Esophagus squamous epithelium (tissue), 5 donors: ENCODE data around the gene DEPP1. TPM values are rescaled to one million over a fixed set of nuclear protein-coding genes. Genes with fewer than 3 reads are reported as not detected.
A peak's percentile ranks its signal among the peaks of the same experiment; 100 is the strongest.

Experiments used
- DNase-seq: peaks from one replicate; lab custom pipeline; 2025; lab: John Stamatoyannopoulos, UW
- H3K27ac ChIP-seq, 4 donors: fragments of 200-600 bp; sonication (generic); one replicate each; pipeline ENCODE4 v1.5.1; 2016 to 2019; ENCODE audit warnings: mild to moderate bottlenecking in 1 of 4
- H3K27me3 ChIP-seq, 4 donors: fragments of 200-600 bp; sonication (generic); 1 replicate in 3 of 4; 2 replicates in 1 of 4; pipeline versions ENCODE4 v1.5.1 to v1.6.0; 2017 to 2021; ENCODE audit warnings: antibody characterized with exemption in 1 of 4
- H3K36me3 ChIP-seq, 3 donors: fragments of 200-600 bp; sonication (generic); one replicate each; pipeline ENCODE4 v1.5.1; 2016 to 2019
- H3K4me1 ChIP-seq, 3 donors: fragments of 200-600 bp; sonication (generic); one replicate each; pipeline ENCODE4 v1.5.1; 2017 to 2019
- H3K4me3 ChIP-seq, 4 donors: fragments of 200-600 bp; sonication (generic); 1 replicate in 3 of 4; 2 replicates in 1 of 4; pipeline ENCODE4 v1.5.1; 2016 to 2019; ENCODE audit warnings: mild to moderate bottlenecking in 2 of 4, moderate library complexity in 1 of 4
- H3K9me3 ChIP-seq, 3 donors: fragments of 200-600 bp; sonication (generic); one replicate each; pipeline ENCODE4 v1.5.1; 2016 to 2019
- CTCF ChIP-seq, 6 experiments: fragments of 450-650 bp in 4 of 6; fragments of 200-600 bp in 2 of 6; sonication (generic) in 2 of 6; IDR thresholded peaks; one replicate each; pipeline ENCODE4 v1.5.1; 2016 to 2019; ENCODE audit warnings: antibody characterized with exemption in 6 of 6, mild to moderate bottlenecking in 4 of 6, moderate library complexity in 4 of 6
- POLR2A ChIP-seq, 4 donors: fragments of 450-650 bp; IDR thresholded peaks; one replicate each; pipeline ENCODE4 v1.6.1; 2017; ENCODE audit warnings: antibody characterized with exemption in 4 of 4, mild to moderate bottlenecking in 4 of 4, moderate library complexity in 3 of 4
- WGBS, 2 donors: methylation state at CpG; one replicate each; pipeline ENCODE4 v1.1.5; 2018; 5-methylcytosine and 5-hydroxymethylcytosine counted together
- intact Hi-C: fragments of 100-400 bp; cut with DNase I; formaldehyde crosslinking; loops from one replicate; pipeline ENCODE4 v1.15.0; 2022
- total RNA-seq, 4 donors: library from RNA; depleted of rRNA; stranded (reverse); fragments of >200 nt; gene quantifications; one replicate each; pipeline ENCODE4 v1.1.0, GENCODE V29; 2016
- donor health status: DM: yes; HTN: yes; CAD: no.

Gene DEPP1
- total RNA-seq, 4 donors from 2014 or later: 2.5 to 116 (median 27.5) TPM

DNA sequence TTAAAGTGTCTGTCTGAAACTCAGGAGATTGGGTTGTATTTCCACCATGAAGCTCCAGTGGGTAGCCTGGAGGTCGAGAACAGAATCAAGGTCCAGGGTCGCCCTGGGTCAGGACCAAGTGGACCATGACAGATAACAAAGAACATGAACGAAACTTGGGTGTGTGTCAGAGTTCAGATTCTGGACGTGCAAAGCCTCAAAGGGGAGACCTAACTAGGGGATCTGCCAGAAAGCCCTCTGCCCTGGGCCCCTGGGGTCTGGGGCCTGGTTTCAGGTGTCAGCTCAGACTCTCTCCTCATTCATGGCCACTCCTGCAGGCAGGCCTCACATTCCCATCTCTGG is 17.4 kb downstream of the DEPP1 start:
- Histone ChIP-seq H3K27me3 (no peaks in the 10 kb centered on the region), H3K4me1 (peaks cover 7 to 87% (median 46%) of the 10 kb centered on the region in 3 donors), H3K9me3 (no peaks in the 10 kb centered on the region), H3K27ac (peak overlapping the region in 2 of 4 donors; percentile 91 to 92), H3K36me3 (peaks cover 0 to under 1% (median 0%) of the 10 kb centered on the region in 3 donors), H3K4me3 (peak overlapping the region in 3 of 4 donors; percentile 72 to 90 (median 82))
- DNase-seq: no peak
- WGBS, 2 donors: 61 to 80% methylated on average over 3 to 4 of the region's 4 CpGs
- intact Hi-C loops: no loop called here
- TF ChIP-seq CTCF (IDR thresholded peaks at IDR 0.05) (no peak), POLR2A (IDR thresholded peaks at IDR 0.05) (no peak)

- no peak for TF ChIP-seq POLR2A (IDR thresholded peaks at IDR 0.05)
- TF ChIP-seq CTCF (IDR thresholded peaks at IDR 0.05): no peak
- Histone ChIP-seq H3K27ac (peak overlapping the region; percentile 43 to 93 (median 92)), H3K27me3 (no peaks in the 10 kb centered on the region), H3K4me1 (peaks cover 7 to 81% (median 46%) of the 10 kb centered on the region in 3 donors), H3K9me3 (no peaks in the 10 kb centered on the region), H3K4me3 (peak overlapping the region; percentile 53 to 90 (median 77)), H3K36me3 (peaks cover 0 to 6% (median 0%) of the 10 kb centered on the region in 3 donors)
- DNase-seq: no peak
- intact Hi-C loops: no loop called here
- WGBS, 2 donors: 71 to 84% methylated on average over 4 to 5 of the region's 7 CpGs
Measured at GRCh38 chr10:44960482-44961229, 18.0 kb downstream of the DEPP1 start.

GRCh38 chr10:44960088-44960460 is 18.5 kb downstream of the DEPP1 start:
- intact Hi-C loops: no loop called here
- peak overlapping the region; percentile 43 to 93 (median 92) for H3K27ac ChIP-seq
- peaks cover 0 to 8% (median 0%) of the 10 kb centered on the region in 3 donors for H3K36me3 ChIP-seq
- TF ChIP-seq POLR2A (IDR thresholded peaks at IDR 0.05) (no peak), CTCF (IDR thresholded peaks at IDR 0.05) (no peak)
- no peaks in the 10 kb centered on the region for H3K9me3 ChIP-seq
- H3K4me1 ChIP-seq: peaks cover 7 to 75% (median 43%) of the 10 kb centered on the region in 3 donors
- no peak for DNase-seq
- peak overlapping the region; percentile 53 to 90 (median 77) for H3K4me3 ChIP-seq
- WGBS, 2 donors: 50 to 71% methylated on average over 7 to 8 of the region's 8 CpGs
- no peaks in the 10 kb centered on the region for H3K27me3 ChIP-seq

DNA sequence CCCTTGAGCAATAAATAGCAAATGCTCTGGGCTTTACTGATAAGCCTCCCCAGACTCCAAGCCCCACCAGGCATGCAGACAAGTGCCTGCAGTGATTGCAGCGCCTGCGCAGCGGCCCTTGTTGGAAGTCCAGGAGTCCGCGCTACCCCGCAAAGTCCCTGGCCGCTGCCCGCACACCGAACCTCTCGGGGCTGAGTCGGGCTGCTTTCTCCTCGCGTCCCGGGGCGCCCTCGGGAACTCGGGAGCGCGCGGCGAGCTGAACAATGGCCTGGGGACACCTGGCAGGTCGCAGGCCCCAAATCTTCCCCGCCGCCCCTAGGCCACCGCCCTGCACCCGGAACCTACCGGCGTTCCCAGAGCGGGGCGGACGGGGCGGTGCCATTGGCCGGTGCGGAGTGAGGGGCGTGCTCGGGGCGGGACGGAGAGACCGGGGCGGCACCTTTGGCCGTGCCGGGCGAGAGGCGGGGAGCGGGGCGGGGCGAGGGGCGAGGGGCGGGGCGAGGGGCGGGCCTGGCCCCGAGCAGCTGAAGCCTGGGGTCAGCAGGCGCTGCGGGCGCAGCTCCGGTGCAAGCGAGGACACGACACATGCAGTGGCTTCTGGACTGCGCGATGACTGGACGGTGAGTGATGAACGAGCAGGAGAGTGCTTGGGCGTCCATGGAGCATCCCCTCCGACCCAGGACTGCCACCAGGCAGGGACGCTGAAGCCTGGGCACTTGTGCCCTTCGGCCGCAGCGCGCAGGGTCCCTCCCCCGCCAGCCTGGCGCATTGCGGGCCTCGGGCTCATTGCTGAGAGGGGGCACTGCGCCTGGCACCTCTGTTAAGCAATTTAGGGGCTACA is 19.1 kb downstream of the DEPP1 start, which contains the start of gene RASSF4:
TSS of gene RASSF4 (plus strand) at position 556 of the 841 bp plus-strand sequence. CDS start 10,401 bp downstream, outside the sequence.
- Histone ChIP-seq H3K36me3 (peaks cover 0 to 8% (median 0%) of the 10 kb centered on the region in 3 donors), H3K27me3 (no peaks in the 10 kb centered on the region), H3K27ac (peak within 1 kb of the TSS; percentile 74 to 93 (median 92)), H3K4me3 (peak within 1 kb of the TSS; percentile 53 to 90 (median 77)), H3K4me1 (peaks cover 7 to 69% (median 39%) of the 10 kb centered on the region in 3 donors), H3K9me3 (no peaks in the 10 kb centered on the region)
- WGBS, 2 donors: 0% methylated on average over 1 to 6 of the region's 74 CpGs
- DNase-seq: peak; percentile 47
- TF ChIP-seq CTCF (IDR thresholded peaks at IDR 0.05): peak in 1 of 6 experiments; percentile 19
- TF ChIP-seq POLR2A (IDR thresholded peaks at IDR 0.05): peak in 1 of 4 donors; percentile 88
- intact Hi-C loops: no loop called here
